ENCODE data around the gene CEP112.

Gene CEP112

GRCh38 chr17:65978871-65979270 is 213.1 kb downstream of the CEP112 start:
- DNase-seq: no peak

GRCh38 chr17:65977041-65977440 is 214.9 kb downstream of the CEP112 start:
- DNase-seq: no peak

- DNase-seq: no peak
Observed at GRCh38 chr17:65975878-65976277, 216.1 kb downstream of the CEP112 start.

- DNase-seq: no peak
Observed at GRCh38 chr17:65973237-65973636, 218.7 kb downstream of the CEP112 start.

GRCh38 chr17:65967372-65967771 is 224.6 kb downstream of the CEP112 start:
- DNase-seq: no peak

DNA sequence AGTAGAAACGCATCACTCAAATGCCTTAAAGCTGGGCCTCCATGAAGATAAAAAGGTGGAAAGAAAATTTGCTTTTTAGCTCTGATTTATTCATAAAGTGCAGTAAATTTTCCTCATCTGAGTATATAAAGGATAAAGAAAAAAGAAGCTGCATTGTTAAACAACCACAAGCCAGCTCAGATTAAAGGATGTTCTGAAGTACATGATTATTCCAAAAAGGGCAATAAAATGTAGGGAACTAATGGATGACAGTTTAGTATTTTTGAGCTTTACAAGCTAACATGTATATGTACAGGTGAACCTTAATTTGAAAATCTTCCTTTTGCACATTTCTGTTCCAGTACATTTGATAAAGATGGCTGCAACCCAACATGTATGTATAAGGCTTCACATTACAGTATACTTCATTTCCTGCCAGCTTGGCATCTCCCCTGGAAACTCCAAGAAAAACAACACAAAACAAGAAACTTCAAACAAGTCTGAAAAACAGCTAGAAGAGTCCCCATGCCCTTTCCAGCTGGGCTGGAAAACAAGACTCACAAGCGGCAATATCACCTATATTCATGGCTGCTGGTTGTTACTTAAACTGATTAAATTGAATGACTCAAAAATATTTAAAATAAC is 225.7 kb downstream of the CEP112 start:
- no peak for DNase-seq

GRCh38 chr17:65963179-65963578 is 228.8 kb downstream of the CEP112 start:
- no peak for DNase-seq

- DNase-seq: no peak
Observed at GRCh38 chr17:65959630-65960029, 232.3 kb downstream of the CEP112 start.

DNA sequence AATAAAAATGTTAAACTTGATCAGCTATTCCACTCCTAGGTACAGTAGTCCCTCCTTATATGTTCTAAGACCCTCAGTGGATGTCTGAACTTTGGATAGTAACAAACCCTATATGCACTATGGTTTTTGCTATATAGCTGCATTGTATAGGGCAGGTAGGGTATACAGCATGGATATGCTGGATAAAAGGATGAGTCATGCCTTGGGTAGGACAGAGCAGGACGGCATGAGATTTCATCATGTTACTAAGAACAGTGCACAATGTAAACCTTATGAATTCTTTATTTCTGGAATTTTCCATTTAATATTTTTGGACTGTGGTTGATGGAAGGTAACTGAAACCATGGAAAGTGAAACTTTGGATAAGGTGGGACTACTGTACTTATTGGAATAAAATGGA is 235.1 kb downstream of the CEP112 start:
- DNase-seq: no peak

GRCh38 chr17:65954148-65954449 is 237.8 kb downstream of the CEP112 start:
- DNase-seq: no peak

DNA sequence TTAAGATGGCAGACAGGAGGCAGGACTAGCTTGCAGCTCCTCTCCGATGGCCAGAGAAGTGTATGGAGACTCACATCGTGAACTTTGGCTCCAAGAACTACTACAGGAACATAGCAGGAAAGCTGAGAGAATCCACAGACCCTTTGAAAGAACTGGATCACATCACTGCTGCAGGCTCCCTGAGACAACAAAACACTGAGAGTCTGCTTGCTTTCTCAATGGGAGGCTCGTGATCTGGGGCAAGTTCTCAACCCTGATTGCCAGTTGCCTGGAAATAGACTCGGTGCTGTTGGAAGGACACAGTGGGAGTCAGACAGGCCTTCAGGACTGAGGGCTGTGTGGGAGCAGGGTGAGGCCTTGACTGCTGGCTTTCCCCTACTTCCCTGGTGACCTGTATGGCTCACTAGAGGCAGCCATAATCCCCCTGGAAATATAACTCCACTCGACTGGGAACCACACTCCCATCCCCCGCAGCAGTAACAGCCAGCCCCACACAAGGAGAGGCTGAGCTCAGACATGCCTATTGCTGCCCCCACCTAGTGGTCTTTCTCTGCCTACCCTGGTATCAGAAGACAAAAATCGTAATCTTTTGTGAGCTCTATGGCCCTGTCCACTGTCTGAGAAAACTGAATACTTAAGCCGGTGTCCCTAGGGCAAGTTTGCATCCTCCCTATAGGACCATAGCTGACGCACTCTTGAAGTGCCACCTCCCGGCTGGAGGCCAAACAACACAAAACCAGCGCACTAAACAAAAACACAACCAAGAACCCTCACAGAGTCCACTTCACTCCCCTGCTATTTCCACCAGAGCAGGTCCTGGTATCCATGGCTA is 238.4 kb downstream of the CEP112 start:
- no peak for DNase-seq

DNA sequence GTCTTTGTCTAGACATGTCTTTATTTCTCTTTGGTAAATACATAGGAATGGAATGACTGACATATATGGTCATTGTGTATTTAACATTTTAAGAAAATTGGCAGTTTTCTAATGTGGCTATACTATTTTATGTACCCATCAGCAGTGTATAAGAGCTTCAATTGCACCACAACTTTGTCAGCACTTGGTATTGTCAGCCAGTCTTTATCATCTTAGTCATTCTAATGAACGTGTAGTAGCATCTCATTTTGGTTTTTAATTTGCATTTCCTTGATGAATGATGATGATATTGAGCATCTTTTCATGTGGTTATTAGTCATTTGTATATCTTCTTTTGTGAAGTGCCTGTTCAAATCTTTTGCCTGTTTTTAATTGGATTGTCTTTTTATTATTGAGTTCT is 239.3 kb downstream of the CEP112 start:
- no peak for DNase-seq

GRCh38 chr17:65952015-65952414 is 239.9 kb downstream of the CEP112 start:
- no peak for DNase-seq

- no peak for DNase-seq
Observed at GRCh38 chr17:65947831-65948230, 244.1 kb downstream of the CEP112 start.

DNA sequence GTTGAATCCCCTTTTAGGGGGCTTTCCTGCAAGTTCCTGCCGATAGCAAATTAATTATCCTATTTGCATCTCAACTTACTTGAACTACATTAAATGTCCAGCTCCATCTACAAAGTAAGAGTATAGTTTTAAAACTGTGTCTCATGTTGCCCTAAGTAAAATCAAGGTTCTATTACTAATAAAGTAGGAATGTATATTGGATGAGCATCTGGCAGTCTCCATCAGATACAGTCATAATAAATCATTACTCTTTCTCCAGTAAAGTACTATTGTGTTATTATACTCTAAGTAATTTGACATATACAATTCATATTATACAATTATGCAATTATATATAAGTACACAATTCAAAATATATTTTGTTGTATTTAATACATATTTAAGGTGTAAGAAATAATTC is 249.3 kb downstream of the CEP112 start:
- DNase-seq: no peak

- DNase-seq: no peak
Observed at GRCh38 chr17:65941356-65941899, 250.5 kb downstream of the CEP112 start.

- no peak for DNase-seq
Observed at GRCh38 chr17:65936013-65936412, 255.9 kb downstream of the CEP112 start.

DNA sequence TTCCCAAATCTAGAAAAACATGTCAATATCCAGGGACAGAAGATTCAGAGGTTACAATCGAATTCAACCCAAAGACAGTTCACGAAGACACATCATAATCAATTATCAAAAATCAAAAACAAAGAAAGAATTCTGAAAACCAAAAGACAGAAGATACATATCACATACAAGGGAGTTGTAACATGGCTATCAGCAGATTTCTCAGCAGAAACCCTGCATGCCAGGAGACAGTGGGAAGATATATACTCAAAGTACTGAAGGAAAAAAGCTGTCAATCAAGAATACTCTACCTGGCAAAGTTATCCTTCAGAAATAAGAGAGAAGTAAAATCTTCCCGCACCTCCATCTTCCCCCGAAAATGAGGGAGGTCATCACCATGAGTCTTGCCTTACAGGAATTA is 258.6 kb downstream of the CEP112 start:
- DNase-seq: no peak

GRCh38 chr17:65931246-65932149 is 260.4 kb downstream of the CEP112 start:
- DNase-seq: no peak

DNA sequence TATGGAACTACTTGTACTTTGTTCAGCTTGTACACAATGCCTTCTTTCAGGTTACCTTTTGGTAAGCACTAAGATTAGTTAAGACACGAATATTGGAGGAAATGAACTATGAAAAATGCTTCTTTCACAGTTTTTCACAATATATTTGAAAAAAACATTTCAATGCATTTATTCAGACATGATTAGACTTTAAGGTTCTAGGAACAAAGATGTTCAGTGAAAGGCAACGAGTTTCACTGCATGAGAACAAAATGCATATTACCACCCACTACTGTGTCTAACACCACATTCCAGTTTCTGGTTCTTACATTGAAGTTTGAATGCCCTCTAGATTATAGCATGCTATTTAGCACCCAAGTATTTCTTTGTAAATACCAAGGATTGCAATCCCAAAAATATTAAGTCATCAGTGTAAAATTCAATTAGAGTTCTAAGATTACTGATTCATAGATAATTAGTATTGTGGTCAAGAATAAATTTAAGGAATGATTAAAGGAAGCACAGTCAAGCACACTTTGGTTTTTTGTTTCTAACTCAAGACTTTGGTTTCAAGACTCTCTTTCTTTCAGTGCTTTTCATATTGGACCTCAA is 261.7 kb downstream of the CEP112 start:
- no peak for DNase-seq

GRCh38 chr17:65926599-65926998 is 265.3 kb downstream of the CEP112 start:
- DNase-seq: no peak

DNA sequence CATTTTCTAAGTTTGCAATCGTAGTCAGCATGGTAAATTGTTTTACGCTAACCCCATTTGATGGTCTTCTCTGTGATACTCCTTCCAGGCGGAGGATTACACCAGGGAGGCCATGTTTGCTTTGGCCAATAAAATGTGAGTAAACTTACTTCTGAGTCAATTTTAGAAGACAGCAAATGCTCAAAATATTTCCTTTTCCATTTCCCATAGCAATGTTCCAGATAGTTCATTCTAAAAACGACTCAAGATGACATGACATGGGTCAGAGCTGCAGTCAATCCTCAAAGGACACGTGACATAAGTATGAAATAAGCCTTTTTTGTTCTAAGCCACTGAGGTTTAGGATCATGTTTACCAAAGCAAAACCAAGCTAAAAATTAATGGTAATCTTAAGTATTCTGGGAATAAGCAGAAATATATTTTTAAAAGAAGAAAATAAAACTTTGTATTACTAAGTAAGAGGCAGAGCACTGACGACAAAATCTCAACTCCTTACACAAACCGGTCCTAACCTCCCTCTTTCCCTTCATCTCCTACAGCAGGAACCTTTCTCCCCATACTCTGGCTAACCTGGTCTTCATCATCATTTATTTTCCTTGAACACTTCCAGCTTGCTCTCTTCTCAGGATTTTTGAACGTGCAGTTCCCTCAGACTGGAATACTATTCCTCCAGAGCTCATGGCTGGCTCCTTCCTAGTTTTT is 266.2 kb downstream of the CEP112 start:
- DNase-seq: no peak

Data from midbrain (tissue), 1 donor.